Measurements from ENCODE around the gene CSAD.

DNA sequence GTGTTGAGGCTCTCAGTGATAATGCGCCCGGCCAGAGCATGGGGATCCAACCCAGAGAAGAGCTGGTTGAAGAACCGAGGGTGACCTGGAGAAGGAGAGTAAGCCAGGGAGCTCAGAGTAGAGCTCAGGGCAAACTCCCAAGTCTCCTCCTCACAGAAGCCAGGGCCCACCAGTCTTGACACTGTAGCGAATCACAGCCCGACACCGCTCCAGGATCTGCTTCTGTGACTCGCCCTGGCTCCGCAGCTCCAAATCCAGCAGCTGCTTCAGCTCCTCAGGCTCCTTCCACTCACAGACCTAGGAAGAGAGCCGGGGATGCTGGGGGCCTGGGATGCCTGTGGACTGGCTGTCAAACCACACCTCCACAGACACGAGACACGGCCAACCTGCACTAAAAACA, 8.4 kb downstream of the CSAD start:
- TF ChIP-seq POLR2AphosphoS5 (IDR thresholded peaks at IDR 0.05; ENCODE audit: low read depth, low read length), result no peak
- TF ChIP-seq, protein P1, sequence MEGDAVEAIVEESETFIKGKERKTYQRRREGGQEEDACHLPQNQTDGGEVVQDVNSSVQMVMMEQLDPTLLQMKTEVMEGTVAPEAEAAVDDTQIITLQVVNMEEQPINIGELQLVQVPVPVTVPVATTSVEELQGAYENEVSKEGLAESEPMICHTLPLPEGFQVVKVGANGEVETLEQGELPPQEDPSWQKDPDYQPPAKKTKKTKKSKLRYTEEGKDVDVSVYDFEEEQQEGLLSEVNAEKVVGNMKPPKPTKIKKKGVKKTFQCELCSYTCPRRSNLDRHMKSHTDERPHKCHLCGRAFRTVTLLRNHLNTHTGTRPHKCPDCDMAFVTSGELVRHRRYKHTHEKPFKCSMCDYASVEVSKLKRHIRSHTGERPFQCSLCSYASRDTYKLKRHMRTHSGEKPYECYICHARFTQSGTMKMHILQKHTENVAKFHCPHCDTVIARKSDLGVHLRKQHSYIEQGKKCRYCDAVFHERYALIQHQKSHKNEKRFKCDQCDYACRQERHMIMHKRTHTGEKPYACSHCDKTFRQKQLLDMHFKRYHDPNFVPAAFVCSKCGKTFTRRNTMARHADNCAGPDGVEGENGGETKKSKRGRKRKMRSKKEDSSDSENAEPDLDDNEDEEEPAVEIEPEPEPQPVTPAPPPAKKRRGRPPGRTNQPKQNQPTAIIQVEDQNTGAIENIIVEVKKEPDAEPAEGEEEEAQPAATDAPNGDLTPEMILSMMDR (IDR thresholded peaks at IDR 0.05), result no peak
